GM18873 (cell line): ENCODE results near the gene DRD5.

ENCODE experiments used
- ATAC-seq: cut with Tn5 transposase; IDR thresholded peaks from one replicate; pipeline ENCODE4 v1.9.1; 2021; ENCODE audit warnings: mild to moderate bottlenecking, moderate library complexity, moderate number of reproducible peaks; ENCODE audit not compliant: unreplicated experiment, low FRiP score

DRD5 gene

DNA sequence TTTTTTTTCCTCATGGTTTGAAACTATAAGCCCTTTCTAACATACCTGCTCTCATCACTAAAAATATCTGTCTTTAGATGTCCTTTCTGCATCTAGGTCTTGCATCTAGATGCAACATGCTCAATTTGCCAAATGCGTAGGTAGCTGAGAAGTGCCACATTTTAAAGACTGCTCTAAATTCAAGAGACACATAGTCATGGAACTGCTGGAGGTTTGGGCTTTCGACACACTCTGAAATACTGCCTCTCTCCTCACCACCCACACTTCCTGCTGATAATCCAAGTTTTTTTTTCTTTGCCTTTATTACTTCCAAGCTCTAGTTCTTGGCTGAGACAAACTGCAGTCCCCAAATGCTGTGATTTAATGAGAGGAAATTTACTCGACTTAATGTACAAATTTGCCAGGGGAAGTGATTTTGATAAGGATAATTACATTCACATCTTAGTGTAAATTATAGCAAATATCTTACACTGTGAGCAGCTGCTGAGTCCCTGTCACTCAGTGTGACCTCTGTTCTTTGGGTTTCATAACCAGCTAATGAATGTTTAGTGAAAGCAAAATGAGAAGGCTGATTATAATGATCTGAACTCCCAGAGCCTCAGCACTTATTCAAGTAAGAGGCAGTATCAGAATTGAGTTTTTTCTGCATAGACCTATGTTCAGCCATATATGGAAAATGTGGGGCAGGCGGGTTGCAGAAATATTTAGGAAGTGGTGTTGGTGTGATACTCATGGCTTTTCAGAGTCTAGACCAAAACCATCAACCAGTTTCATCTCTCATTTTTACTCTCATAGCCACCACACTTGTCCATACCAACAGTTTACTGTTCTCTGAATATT lies 31.3 kb downstream of the DRD5 start:
- ATAC-seq: peak; percentile 69

DNA sequence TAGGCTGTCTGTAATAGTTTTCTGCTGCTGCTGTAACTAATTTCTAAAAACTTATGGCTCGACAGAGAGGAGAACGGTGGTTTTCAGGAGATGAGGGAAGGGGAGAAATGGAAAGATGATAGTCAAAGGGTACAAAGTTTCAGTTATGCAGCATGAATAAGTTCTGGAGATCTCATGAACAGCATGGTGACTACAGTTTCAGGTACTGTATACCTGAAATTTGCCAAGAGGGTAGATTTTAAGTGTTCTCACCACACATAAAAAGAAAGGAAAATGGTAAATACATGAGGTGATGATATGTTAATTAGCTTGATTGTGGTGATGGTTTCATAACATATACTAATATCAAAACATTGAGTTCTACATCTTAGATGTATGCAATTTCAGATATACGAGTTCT lies 34.9 kb downstream of the DRD5 start:
- no peak for ATAC-seq

DNA sequence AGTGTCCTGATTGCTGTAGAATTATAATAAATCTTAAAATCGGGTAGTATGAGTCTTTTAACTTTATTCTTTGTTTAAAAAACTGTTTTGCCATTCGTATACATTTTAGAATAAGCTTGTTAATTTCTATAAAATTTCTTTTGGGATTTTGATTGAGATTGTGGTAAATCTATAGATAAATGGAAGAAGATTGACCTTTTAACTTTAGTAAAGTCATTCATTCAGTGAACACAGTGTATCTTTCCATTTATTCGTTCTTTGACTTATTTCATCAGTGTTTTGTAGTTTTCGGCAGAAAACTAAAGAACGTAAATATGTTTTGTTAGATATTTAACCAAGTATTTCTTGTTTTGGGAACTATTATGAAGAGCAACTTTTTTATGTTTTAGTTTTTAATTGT lies 38.9 kb downstream of the DRD5 start:
- ATAC-seq: no peak

DNA sequence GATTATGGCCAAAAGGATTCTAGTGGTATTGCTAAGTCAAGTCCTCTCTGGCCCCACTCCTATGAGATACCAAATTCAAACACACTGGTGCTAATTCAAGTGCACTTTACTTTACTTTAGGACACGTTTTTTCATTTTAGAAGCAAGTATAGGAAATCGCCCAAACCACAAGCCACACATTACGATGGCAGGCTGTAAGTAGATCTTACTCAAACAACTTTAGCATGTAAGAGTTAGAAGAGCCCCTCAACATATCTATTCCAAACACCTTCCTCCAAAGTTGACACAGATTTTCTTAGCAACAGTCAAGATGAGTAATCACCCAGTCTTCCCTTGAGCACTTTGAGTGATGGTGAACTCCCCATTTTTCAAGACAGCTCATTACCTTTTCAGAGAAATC lies 43.6 kb downstream of the DRD5 start:
- ATAC-seq: no peak

DNA sequence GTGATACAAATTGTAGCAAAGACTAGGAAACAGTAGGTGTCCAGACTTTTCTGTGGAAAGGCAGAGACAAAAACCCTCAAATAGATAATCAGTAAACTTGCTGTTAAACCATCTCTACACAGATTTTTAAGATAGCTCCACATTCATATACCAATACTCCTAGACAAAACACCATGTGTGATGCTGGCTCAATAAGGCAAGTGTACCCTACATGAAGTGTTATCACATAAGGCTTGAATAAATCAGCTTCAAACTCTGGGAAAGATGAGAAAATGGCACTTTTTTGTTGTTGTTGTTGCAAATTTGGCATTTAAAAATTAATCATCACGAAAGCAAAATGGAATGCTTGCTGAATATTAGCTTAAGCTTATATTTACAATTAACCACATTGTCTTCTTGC lies 45.1 kb downstream of the DRD5 start:
- no peak for ATAC-seq

DNA sequence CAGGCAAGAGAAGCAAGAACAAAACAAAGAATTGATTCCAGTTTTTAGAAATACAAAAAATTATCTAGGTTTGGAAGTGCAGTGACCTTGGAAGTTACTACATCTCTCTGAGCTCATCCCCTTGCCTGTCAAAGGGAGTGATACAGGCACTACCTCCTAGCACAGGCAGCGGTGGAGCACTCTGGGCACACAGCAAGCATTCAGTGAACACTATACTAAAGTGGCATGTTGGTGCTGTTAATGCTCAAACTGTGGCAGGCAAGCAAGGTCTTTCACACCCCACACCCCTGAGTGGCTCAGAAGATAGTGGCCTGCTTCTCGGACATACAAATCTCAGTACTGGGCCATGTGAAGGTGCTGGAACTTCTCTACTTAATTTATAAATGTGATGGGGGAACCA lies 51.2 kb downstream of the DRD5 start:
- no peak for ATAC-seq

DNA sequence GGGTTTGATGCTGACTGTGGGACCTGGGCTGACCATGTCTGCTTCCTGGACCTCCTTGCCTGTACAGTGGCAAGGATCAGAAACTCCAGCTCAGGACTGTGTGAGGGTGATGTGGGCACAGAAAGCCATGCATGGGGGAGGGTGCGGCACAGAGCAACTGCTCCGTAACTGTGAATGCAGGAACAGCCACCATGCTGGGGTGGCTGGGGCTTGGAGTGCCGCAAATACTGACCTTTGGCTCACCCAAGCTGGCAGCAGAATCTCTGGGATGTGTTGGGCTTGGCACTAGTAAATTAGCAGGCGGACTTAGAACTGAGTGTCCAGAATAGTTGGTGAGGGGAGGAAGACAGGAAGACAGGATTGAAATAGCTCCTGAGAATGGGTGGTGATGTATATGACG lies 52.0 kb downstream of the DRD5 start:
- ATAC-seq: no peak
